ENCODE results near the gene DAO. TPM values are rescaled to one million over a fixed set of nuclear protein-coding genes. Genes with fewer than 3 reads are reported as not detected.
A peak's percentile ranks its signal among the peaks of the same experiment; 100 is the strongest.

The DAO gene
- total RNA-seq (2014; rRNA removed; shearing (Covaris generic); ENCODE audit: low replicate concordance), result not detected in 2 replicates

DNA sequence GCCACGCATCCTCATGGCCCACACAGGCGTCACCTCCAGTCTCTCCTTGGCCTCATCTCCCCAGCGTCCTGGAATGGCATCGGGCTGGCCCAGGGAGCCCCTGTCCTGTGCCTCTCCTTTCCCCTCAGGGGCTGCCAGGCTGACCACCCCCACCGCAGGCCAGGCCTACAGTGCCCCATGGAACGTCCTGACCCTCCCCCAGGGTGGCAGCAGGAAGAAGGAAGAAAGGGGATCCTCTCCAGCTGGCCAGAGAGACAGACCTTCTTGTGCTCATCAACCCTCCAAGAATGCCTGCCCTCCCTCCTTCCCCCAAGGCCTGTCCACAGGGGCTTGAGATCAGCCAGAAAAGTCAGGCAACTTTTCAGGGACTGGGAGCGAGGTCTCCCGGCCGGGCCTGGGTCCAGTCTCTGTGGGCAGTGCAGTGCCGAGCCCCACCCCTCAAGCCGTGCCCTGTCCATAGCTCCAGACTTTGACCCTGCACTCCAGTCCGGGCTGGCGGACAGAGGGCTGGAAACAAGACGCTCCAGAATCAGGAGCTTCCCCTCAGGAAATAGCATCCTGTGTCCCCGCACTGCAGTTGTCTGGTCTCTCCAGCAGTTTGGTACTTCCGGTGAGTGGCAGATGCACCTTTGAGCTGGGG lies at the start of gene DAO:
Gene DAO, plus strand, starts transcription at position 478 of the 640 bp plus-strand sequence. CDS start 4,915 bp downstream, outside the sequence.
- no peak within 1 kb of the TSS for H3K27ac ChIP-seq (ENCODE audit: low read length)
- no peaks in the 10 kb centered on the region for H3K9me3 ChIP-seq (ENCODE audit: low read length)
- no peak within 1 kb of the TSS for H2AFZ ChIP-seq (ENCODE audit: low read length)
- H3K4me3 ChIP-seq (ENCODE audit: low read length), result no peak within 1 kb of the TSS
- H3K79me2 ChIP-seq (ENCODE audit: low read length), result no peaks in the 10 kb centered on the region
- H4K20me1 ChIP-seq (ENCODE audit: insufficient read depth, low read depth, low read length), result no peaks in the 10 kb centered on the region
- no peak within 1 kb of the TSS for H3K4me2 ChIP-seq (ENCODE audit: low read depth, low read length, poor library complexity, severe bottlenecking)
- no peaks in the 10 kb centered on the region for H3K36me3 ChIP-seq (ENCODE audit: insufficient read depth, low read length)
- no peaks in the 10 kb centered on the region for H3K27me3 ChIP-seq (ENCODE audit: low read length)
- H3K9me2 ChIP-seq (replicated peaks; ENCODE audit: insufficient read depth, low read length), result no peaks in the 10 kb centered on the region
- peak; percentile 11 for DNase-seq
- no peak within 1 kb of the TSS for H3K9ac ChIP-seq (ENCODE audit: low read length)
- 0 out of 2 replicates have a peak, but pooled peaks cover 3% of the 10 kb centered on the region for H3K4me1 ChIP-seq (ENCODE audit: low read length)

DNA sequence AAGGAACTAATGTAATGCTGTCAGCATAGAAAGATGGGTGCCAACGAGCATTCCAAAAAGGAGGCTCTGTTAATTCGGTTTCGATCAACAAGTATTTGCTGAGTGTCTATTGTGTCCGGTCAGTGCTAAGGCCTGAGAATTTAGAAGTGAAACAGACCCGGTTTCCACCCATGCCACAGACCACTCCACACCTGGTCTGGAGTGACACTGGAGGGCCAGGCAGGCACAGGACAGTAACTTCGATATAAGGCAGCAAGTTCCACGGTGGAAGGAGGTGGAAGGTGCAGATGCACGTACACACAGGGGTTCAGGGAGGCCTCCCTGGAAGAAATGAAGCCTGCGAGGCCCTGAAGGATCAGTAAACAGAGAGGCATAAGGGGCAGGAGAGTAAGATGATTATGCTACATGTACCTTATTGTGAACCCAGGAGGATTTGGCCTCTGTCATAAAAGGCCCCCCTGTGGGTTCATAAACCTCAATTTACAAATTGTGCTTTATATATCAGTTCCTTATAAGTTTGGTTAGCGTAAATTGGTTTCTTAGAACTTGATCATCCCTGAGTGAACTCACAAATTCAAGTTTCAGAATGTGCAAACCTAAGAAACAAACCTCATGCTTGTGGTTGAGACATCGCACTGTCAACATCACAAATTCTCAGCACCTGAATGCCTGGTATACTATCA lies 48.4 kb upstream of the DAO start:
- Histone ChIP-seq H3K27me3 (ENCODE audit: low read length) (no peaks in the 10 kb centered on the region), H3K4me1 (ENCODE audit: low read length) (peaks cover 6% of the 10 kb centered on the region), H4K20me1 (ENCODE audit: insufficient read depth, low read depth, low read length) (peaks cover 27% of the 10 kb centered on the region), H3K36me3 (ENCODE audit: insufficient read depth, low read length) (no peaks in the 10 kb centered on the region), H3K9ac (ENCODE audit: low read length) (no peak overlapping the region), H2AFZ (ENCODE audit: low read length) (no peak overlapping the region), H3K4me2 (ENCODE audit: low read depth, low read length, poor library complexity, severe bottlenecking) (no peak overlapping the region), H3K9me2 (replicated peaks; ENCODE audit: insufficient read depth, low read length) (no peaks in the 10 kb centered on the region), H3K9me3 (ENCODE audit: low read length) (no peaks in the 10 kb centered on the region), H3K27ac (ENCODE audit: low read length) (no peak overlapping the region), H3K79me2 (ENCODE audit: low read length) (no peaks in the 10 kb centered on the region), H3K4me3 (ENCODE audit: low read length) (no peak overlapping the region)
- no peak for DNase-seq

DNA sequence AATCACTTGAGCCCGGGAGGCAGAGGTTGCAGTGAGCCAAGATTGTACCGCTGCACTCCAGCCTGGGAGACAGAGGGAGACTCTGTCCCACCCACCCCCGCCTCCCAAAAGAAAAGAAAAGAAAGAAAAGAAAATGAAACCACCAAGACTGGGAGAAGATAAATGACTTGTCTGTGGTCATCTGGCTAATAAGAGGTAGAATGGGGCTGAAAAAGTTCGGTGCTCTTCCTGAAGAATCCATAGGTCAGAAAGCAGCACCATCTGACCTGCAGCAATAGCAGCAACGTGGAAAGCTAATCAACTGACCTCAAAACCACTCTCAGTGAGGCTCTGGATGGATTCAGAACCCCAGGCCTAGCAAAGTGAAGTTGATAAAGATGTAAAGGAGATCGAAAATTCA lies 47.7 kb upstream of the DAO start:
- Histone ChIP-seq H4K20me1 (ENCODE audit: insufficient read depth, low read depth, low read length) (peaks cover 19% of the 10 kb centered on the region), H3K9me3 (ENCODE audit: low read length) (no peaks in the 10 kb centered on the region), H3K9ac (ENCODE audit: low read length) (no peak overlapping the region), H3K27me3 (ENCODE audit: low read length) (no peaks in the 10 kb centered on the region), H2AFZ (ENCODE audit: low read length) (no peak overlapping the region), H3K9me2 (replicated peaks; ENCODE audit: insufficient read depth, low read length) (no peaks in the 10 kb centered on the region), H3K4me3 (ENCODE audit: low read length) (no peak overlapping the region), H3K4me2 (ENCODE audit: low read depth, low read length, poor library complexity, severe bottlenecking) (no peak overlapping the region), H3K27ac (ENCODE audit: low read length) (no peak overlapping the region), H3K36me3 (ENCODE audit: insufficient read depth, low read length) (no peaks in the 10 kb centered on the region), H3K4me1 (ENCODE audit: low read length) (no peaks in the 10 kb centered on the region), H3K79me2 (ENCODE audit: low read length) (no peaks in the 10 kb centered on the region)
- no peak for DNase-seq

DNA sequence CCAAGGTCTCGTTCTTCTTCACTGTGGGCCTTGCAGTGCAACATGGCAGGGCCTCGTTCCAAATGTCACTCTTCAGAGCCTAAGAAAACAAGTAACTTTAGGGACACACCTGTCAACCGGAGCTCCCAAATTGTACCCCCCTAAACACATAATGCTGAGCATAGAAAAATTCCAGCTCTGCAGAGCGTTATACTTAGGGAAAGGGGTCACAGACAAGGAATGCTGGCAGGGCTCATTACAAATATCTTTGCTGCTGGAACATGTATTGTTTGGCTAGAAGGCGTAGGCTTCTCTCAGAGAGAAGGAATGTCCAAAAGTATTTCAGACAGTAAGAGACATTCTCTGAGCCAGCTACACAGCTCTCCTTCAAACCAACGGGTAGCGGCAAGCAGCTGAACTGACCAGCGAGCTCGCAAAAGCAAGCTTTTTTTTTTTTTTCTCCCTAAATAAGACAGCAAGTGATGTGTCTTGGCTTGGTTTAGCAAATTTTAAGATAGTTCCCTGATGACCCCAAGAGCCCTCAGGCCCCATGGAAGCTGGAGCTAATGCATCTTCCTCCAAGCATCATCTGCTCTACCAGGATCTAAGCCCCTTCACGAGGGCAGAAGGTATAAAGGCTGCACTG lies 47.0 kb upstream of the DAO start:
- Histone ChIP-seq H3K4me1 (ENCODE audit: low read length) (no peaks in the 10 kb centered on the region), H3K9ac (ENCODE audit: low read length) (no peak overlapping the region), H3K27me3 (ENCODE audit: low read length) (no peaks in the 10 kb centered on the region), H4K20me1 (ENCODE audit: insufficient read depth, low read depth, low read length) (peaks cover 14% of the 10 kb centered on the region), H2AFZ (ENCODE audit: low read length) (no peak overlapping the region), H3K4me2 (ENCODE audit: low read depth, low read length, poor library complexity, severe bottlenecking) (no peak overlapping the region), H3K36me3 (ENCODE audit: insufficient read depth, low read length) (no peaks in the 10 kb centered on the region), H3K79me2 (ENCODE audit: low read length) (no peaks in the 10 kb centered on the region), H3K4me3 (ENCODE audit: low read length) (no peak overlapping the region), H3K27ac (ENCODE audit: low read length) (no peak overlapping the region), H3K9me2 (replicated peaks; ENCODE audit: insufficient read depth, low read length) (no peaks in the 10 kb centered on the region), H3K9me3 (ENCODE audit: low read length) (no peaks in the 10 kb centered on the region)
- DNase-seq, result no peak

DNA sequence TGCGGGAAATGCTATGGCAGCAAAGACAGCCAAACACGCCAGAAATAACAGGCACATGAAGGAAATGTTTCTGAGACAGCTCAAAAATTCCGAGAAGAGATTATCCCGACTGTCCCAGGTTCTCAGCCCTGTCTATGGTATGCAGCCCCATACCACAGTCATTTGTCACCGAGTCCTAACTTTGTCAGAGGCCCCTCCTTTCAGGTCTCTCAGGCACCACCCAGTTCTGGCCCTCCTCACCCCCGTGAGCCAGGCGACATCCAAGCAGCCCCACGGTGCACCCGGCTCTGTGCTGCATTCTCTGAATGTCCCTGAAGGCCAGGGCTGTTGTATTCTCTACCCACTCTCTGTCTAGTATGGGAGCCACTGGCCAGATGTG lies 46.5 kb upstream of the DAO start:
- Histone ChIP-seq H3K27ac (ENCODE audit: low read length) (no peak overlapping the region), H3K4me3 (ENCODE audit: low read length) (no peak overlapping the region), H3K36me3 (ENCODE audit: insufficient read depth, low read length) (no peaks in the 10 kb centered on the region), H3K27me3 (ENCODE audit: low read length) (no peaks in the 10 kb centered on the region), H3K4me2 (ENCODE audit: low read depth, low read length, poor library complexity, severe bottlenecking) (no peak overlapping the region), H3K9me2 (replicated peaks; ENCODE audit: insufficient read depth, low read length) (no peaks in the 10 kb centered on the region), H3K4me1 (ENCODE audit: low read length) (no peaks in the 10 kb centered on the region), H4K20me1 (ENCODE audit: insufficient read depth, low read depth, low read length) (peaks cover 9% of the 10 kb centered on the region), H3K79me2 (ENCODE audit: low read length) (no peaks in the 10 kb centered on the region), H2AFZ (ENCODE audit: low read length) (no peak overlapping the region), H3K9ac (ENCODE audit: low read length) (no peak overlapping the region), H3K9me3 (ENCODE audit: low read length) (no peaks in the 10 kb centered on the region)
- DNase-seq, result no peak

DNA sequence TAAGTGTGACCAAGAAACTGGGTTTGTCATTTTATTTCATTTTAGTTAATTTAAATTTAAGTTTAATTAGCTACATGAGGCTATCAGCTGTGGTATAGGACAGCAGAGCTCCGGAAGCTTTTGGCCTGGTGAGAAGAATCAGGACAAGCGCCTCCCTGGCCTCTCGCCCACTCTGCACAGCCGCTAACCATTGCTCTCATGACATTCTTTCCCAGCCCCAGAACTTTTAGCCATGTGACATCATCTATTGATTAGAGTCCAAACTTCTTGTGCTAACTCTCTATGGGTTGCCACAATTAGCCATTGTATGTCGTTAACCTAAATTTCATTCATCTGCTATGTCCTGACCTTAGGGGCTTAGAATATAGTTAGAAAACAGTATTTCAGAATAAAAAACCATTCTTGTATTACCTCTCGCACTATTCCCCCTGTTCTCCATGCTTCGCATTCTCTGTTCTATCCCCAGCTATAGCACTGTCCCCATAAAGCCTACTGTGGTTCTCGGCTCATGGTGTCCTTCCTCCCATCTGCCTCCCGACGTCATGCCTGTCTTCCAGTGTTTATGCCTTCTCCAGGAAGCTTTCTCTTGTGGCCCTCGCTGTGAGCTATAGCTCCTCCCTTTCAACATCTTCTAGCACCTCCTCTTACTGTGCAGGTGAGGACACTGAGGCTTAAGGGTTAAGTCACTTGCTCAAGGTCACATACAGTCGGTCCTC lies 46.0 kb upstream of the DAO start:
- Histone ChIP-seq H2AFZ (ENCODE audit: low read length) (no peak overlapping the region), H3K79me2 (ENCODE audit: low read length) (no peaks in the 10 kb centered on the region), H4K20me1 (ENCODE audit: insufficient read depth, low read depth, low read length) (peaks cover 4% of the 10 kb centered on the region; the same call in 1 of the 2 replicates), H3K27ac (ENCODE audit: low read length) (no peak overlapping the region), H3K36me3 (ENCODE audit: insufficient read depth, low read length) (no peaks in the 10 kb centered on the region), H3K9ac (ENCODE audit: low read length) (no peak overlapping the region), H3K9me3 (ENCODE audit: low read length) (no peaks in the 10 kb centered on the region), H3K4me1 (ENCODE audit: low read length) (no peaks in the 10 kb centered on the region), H3K9me2 (replicated peaks; ENCODE audit: insufficient read depth, low read length) (no peaks in the 10 kb centered on the region), H3K4me2 (ENCODE audit: low read depth, low read length, poor library complexity, severe bottlenecking) (no peak overlapping the region), H3K4me3 (ENCODE audit: low read length) (no peak overlapping the region), H3K27me3 (ENCODE audit: low read length) (no peaks in the 10 kb centered on the region)
- no peak for DNase-seq

DNA sequence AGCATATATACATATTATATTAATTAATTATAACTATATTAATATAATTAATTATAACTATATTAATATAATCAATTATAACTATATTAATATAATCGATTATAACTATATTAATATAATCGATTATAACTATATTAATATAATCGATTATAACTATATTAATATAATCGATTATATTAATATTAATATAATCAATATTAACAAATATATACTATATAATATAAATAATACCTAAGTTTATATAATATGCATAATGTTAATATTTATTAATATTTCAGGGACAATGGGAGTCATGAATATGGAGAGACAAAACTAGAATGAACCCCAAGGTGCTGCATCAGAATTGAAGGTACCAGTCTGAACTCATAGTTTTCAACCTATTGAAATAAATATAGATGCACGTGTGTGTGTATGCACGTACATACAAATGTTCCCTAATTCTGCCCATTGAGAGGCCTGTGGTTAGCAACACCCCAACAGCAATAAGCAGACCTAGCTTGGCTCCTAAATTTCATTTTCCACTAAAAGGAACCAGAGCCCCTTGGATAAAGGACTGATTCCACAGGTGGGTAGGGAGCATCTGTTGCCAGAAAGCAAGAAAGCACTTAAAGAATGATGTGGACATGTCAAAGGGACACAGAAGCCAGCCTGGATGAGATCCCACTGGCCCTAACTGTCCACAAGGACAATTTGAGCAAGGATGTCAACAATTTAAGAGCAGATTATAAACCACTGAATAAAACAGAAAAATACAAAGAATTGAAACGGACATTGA lies 43.8 kb upstream of the DAO start:
- Histone ChIP-seq H2AFZ (ENCODE audit: low read length) (no peak overlapping the region), H3K9me2 (replicated peaks; ENCODE audit: insufficient read depth, low read length) (no peaks in the 10 kb centered on the region), H3K27ac (ENCODE audit: low read length) (no peak overlapping the region), H3K36me3 (ENCODE audit: insufficient read depth, low read length) (no peaks in the 10 kb centered on the region), H3K9ac (ENCODE audit: low read length) (no peak overlapping the region), H3K27me3 (ENCODE audit: low read length) (no peaks in the 10 kb centered on the region), H3K9me3 (ENCODE audit: low read length) (no peaks in the 10 kb centered on the region), H3K4me3 (ENCODE audit: low read length) (no peak overlapping the region), H3K4me2 (ENCODE audit: low read depth, low read length, poor library complexity, severe bottlenecking) (no peak overlapping the region), H3K4me1 (ENCODE audit: low read length) (no peaks in the 10 kb centered on the region), H4K20me1 (ENCODE audit: insufficient read depth, low read depth, low read length) (0 out of 2 replicates have a peak, but pooled peaks cover 4% of the 10 kb centered on the region), H3K79me2 (ENCODE audit: low read length) (no peaks in the 10 kb centered on the region)
- no peak for DNase-seq

Data from Karpas-422 (cell line).